G401 (cell line): ENCODE data around the gene CLCNKB. TPM values are rescaled to one million over a fixed set of nuclear protein-coding genes. Genes with fewer than 3 reads are reported as not detected.
"Not testable (repeated sequence)": the region's sequence is repeated elsewhere in the genome, so short reads cannot be mapped to it uniquely, and the experiment has no call there.

ENCODE experiments used
- DNase-seq: peaks from one replicate; pipeline ENCODE4 v3.0.0-alpha.2; 2015; ENCODE audit warnings: low spot score
- in situ Hi-C: cut with HindIII; loops from 2 replicates; pipeline ENCODE4 v1.10.0; 2016; ENCODE audit warnings: low sequenced_read_pairs, mixed read lengths
- total RNA-seq: library from RNA; depleted of rRNA; stranded (reverse); fragments of >200 nt; shearing (Covaris generic); gene quantifications from 2 replicates; pipeline ENCODE4 v1.2.3, GENCODE V29; 2014; rRNA removed

CLCNKB gene
- 1.3 TPM in 1 of 2 replicates, not detected in the other for total RNA-seq

DNA sequence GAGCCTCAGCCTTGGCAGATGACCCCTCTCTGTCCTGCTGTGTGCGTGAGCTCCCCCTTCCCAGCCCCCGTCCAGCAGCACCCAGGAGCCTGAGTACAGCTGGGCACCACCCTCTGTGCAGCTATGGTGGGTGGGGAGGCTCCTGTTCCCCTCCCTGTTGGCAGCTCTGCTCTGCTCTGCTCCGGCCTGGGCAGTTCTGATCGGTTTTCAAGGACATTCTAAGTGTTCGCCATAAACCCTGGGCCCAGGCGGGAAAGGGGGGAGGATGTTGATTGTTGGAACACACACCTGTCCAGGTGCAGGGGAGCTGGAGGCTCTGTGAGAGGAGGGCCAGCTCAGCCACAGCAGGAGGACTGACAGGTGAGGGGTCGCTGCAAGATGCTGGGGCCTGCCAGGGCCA, at the start of gene CLCNKB:
Gene CLCNKB, plus strand, starts transcription at position 262 of the 400 bp plus-strand sequence. CDS start 711 bp downstream, outside the sequence.
- no peak for DNase-seq
- in situ Hi-C loops, result no loop called here

GRCh38 chr1:15994081-15994480, 49.5 kb upstream of the CLCNKB start:
- DNase-seq, result no peak
- in situ Hi-C loops, result no loop called here

- in situ Hi-C loops, result no loop called here
- DNase-seq, result no peak
Observed at GRCh38 chr1:15994590-15995351, 48.8 kb upstream of the CLCNKB start.

- in situ Hi-C loops, result no loop called here
- no peak for DNase-seq
Observed at GRCh38 chr1:15997076-15997585, 46.5 kb upstream of the CLCNKB start.

GRCh38 chr1:15997637-15998280, 45.8 kb upstream of the CLCNKB start:
- in situ Hi-C loops, result no loop called here
- no peak for DNase-seq

DNA sequence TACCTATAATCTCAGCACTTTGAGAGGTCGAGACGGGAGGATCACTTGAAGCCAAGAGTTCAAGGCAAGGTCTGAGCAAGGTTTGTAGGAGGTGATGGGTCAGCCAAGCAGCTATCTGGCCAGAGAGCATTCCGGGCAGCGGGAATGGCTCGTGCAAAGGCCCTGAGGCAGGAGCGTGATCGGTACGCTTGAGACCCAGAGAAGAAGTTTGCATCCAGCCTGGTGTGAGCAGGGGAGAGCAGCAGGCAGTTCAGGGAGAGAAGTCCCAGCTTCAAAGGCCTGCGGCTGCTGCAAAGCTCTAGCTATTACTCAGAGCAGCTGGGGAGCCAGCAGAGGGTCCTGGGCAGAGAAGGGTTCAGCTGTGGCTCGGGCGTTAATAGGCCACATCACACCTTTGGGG, 44.7 kb upstream of the CLCNKB start:
- in situ Hi-C loops, result no loop called here

GRCh38 chr1:16001274-16001673, 42.3 kb upstream of the CLCNKB start:
- DNase-seq, in situ Hi-C loops: not testable (repeated sequence)

More for the DNA sequence above, 44.7 kb upstream of the CLCNKB start:
- DNase-seq, result no peak

DNA sequence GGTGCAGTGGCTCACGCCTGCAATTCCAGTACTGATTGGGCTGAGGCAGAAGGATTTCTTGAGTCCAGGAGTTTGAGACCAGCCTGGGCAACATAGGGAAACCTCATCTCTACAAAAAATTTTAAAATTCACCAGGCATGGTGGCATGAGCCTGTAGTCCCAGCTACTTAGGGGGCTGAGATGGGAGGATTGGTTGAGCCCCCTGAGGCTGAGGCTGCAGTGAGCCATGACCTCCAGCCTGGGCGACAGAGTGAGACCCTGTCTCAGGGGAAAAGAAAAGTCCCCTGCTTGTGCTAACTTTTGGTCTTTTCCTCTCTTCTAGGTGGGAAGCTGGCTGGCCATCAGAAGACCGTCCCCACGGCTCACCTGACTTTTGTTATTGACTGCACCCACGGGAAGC, 38.0 kb upstream of the CLCNKB start:
- DNase-seq, result no peak
- in situ Hi-C loops, result no loop called here

- in situ Hi-C loops, result no loop called here
- no peak for DNase-seq
Observed at GRCh38 chr1:16006010-16006409, 37.6 kb upstream of the CLCNKB start.

DNA sequence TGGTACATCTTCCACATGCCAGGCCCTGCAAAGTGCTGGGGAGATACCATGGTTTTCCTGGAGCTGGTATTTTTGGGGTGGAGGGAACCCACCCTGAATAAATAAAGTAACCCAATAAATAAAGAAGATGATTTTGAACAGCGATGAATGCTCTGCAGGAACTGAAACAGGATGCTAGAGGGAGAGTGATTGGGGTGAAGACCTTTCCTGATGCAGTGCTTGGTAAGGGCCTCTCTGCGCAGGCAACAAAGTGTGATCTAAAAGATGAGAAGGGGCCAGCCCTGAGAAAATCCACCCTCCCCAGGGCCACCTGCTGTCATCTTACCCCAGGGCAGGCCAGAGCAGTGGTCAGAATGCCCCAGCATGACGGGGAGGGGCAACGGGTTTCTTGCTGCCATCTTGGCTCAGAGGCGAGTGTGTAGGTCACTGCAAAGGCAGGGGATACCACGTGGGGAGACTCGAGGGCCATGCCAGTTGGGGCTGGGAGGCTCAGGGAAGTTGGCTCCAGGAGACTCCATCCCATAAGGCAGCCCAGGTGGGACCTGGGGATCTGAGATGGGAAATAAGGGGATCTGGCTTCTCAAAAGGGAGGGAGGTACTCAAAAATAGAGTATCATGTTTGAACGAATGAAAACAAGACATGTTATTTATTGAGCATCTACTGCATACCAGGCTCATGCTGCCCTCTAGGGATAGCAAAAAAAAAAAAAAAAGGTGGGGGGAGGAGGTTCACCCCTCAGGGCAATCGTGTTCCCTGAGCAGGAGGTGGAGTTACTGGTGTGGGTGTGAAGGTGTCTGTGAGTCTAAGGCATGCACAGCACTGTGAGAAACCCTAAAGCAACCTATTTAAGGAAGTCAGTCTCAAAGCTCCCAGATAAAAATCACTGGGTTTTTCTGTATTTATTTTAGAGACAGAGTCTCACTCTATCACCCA, 36.8 kb upstream of the CLCNKB start:
- in situ Hi-C loops, result no loop called here
- DNase-seq, result no peak

DNA sequence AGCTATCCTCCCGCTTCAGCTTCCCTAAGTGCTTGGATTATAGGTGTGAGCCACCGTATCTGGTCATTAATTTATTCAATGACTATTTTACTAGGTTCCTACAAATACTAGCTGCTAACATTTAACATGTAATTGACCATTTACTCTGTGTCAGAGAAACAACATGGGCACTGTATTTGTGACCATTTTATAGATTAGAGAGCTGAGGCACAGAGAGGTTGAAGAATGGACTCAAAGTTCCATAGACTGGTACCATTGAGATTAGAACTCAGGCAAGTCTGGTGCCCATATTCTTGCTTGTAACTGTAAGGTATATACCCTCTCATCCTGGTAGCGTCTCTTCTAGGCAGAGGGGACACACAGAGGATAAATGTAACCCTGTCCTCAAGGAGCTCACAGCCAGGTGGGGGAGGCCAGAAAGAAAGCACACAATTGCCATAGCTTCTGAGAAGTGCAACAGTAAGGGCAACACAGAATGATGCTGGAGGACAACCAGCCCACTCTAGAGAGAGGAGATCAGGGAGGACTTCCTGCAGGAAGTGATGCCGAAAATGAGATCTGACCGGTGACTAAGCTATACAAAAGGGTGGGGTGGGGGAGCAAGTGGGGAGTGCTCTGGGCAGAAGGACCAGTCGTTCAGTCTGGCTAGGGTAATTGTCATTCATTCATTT, 35.8 kb upstream of the CLCNKB start:
- DNase-seq, result no peak
- in situ Hi-C loops, result no loop called here

DNA sequence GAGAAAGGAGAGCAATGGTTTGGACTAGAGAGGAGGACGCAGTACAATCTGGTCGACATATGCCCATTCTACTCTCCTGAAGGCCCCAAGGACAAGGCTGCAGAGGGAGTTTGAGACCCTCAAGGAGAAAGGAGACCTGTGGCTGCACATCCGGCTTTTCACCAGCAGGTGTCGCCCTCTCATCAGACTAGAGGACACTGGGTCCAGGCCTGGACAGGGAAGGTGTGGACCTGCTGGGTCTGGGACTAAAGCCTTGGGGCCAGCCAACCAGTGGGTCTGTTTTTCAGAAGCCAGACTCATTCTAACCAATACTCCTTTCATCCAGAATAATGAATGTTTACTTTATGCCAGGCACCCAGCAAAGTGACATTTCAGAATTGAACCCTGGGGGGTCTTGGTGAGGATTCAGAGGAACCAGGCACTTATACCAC, 34.5 kb upstream of the CLCNKB start:
- in situ Hi-C loops, result no loop called here
- peak; percentile 93 for DNase-seq

DNA sequence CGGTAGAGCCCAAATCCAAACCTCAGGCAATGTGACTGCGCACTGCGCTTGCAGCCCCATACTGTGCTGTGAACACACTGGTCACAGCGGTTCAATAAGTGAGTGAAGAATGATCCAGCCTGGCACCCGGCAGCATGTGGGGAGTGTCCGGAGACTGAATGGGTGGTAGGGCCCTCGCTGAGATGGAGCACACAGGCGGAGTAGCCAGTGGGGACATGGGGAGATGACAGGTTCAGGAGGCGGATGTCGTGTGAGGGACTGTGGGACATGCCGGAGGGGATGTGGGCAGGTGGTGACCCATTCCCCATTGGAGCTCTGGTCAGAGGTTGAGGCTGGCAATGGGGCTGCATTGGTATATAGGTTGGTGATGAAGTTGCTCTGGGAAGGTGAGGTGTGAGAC, 33.9 kb upstream of the CLCNKB start:
- DNase-seq, result no peak
- in situ Hi-C loops, result no loop called here

DNA sequence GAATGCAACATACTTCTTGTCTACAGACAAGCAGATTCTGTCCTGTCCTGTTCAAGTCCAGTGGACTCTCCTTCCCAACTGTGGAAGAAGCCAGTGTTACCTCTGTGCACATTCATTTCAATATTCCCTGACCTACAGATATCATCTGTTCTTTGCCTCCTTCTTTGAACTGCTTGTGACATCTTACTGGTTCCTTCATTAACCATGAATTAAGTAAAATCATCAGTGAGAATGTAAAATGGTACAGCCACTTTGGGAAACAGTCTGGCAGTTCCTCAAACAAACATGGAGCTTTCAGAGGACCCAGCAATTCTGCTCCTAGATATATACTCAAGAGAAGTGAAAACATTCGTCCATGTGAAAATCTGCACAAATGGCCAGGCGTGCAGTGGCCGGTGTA, 32.7 kb upstream of the CLCNKB start:
- in situ Hi-C loops, result no loop called here

DNA sequence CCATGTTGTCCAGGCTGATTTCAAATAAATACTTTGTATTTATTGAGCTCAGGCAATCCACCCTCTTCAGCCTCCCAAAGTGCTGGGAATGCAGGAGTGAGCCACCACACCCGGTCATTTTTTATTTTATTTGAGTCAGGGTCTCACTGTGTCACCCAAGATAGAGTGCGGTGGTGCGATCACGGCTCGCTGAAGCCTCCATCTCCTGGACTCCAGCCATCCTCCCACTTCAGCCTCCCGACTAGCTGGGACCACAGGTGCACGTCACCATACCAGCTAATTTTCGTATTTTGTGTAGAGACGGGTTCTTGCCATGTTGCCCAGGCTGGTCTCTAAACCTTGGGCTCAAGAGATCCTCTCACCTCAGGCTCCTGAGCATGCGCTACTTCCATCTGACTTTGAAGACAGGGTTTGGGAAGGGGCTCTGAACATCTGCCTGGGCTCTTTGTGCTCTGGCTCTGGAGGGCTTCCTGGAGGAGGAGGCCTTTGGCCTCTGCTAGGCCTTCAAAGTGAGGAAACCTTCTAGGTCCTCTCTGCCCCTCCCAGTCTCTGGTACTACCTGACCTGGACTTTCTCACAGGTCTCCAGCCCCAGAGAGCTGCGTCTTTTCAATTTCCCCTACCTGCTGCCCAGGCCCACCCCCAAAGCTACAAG, 31.5 kb upstream of the CLCNKB start:
- no peak for DNase-seq
- in situ Hi-C loops, result no loop called here

More for the DNA sequence above, 32.7 kb upstream of the CLCNKB start:
- no peak for DNase-seq

DNA sequence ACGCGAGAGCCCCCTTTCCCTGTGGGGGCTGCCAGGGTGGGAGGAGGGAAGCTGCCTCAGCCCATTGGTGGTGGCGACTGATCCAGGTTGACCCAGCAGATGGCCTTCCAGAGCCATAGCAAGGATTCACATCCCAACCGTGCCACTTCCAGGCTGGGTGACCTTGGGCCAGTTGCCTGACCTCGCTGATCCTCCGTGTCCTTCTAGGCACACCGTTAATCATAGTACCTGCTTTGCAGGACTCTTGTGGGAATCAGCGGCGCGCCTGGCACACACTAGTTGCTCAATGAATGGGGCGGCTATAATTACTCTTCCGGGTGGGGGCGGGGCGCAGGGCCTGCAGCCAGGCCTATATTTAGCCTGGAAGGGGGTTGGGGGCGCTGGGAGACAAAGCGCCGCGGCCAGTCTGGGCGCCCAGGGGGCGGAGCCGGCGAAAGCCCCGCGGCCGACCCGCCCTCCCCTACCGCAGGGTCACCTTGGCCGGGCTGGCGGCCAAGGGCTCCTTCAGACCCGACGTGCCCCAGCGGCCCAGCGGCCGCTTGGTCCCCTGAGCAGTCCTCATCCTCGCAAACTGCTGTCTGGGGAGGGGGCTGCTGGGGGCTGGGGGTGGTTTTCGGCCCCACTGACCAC, 30.9 kb upstream of the CLCNKB start:
- peak; percentile 35 for DNase-seq

DNA sequence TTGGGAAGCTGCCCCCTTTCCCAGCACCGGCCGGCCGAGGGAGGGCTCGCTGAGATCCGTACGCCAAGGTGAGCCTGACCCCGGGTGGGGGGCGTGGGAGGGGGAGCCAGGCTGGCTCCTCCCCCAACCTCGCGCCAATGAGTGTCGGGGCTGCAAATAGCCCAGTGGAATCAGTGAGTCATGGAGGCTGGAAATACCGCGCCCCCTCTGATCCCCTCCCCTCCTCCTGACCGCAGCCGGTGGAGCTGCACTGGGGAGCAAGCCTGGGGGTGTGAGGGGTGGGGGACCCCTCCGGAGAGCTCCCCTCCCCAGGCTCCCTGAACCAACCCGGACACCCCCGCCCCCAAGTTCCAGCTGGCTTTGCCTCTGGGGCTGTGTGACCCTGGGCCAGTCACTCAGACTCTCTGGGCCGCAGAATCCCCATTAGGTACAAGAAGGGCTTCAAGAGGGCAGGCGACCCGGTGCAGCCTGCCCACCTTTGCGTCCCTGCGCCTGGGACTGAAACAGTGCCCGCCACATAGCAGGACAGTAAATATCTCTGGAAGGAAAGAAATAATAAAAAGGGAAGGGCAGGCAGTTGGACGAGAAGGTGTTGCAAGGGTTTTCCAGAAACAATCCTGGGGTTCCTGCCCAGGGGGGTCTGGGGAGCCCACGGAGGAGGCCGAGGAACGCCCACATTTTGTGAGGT, 30.2 kb upstream of the CLCNKB start:
- DNase-seq, result peak; percentile 20
- in situ Hi-C loops, result no loop called here

More for the DNA sequence above, 30.9 kb upstream of the CLCNKB start:
- in situ Hi-C loops, result no loop called here
